ENCODE measurements around the gene NFIX.

- TF ChIP-seq, protein P1, sequence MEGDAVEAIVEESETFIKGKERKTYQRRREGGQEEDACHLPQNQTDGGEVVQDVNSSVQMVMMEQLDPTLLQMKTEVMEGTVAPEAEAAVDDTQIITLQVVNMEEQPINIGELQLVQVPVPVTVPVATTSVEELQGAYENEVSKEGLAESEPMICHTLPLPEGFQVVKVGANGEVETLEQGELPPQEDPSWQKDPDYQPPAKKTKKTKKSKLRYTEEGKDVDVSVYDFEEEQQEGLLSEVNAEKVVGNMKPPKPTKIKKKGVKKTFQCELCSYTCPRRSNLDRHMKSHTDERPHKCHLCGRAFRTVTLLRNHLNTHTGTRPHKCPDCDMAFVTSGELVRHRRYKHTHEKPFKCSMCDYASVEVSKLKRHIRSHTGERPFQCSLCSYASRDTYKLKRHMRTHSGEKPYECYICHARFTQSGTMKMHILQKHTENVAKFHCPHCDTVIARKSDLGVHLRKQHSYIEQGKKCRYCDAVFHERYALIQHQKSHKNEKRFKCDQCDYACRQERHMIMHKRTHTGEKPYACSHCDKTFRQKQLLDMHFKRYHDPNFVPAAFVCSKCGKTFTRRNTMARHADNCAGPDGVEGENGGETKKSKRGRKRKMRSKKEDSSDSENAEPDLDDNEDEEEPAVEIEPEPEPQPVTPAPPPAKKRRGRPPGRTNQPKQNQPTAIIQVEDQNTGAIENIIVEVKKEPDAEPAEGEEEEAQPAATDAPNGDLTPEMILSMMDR (conservative IDR thresholded peaks at IDR 0.05 in 1 of 2, IDR thresholded peaks at IDR 0.05 in 1 of 2; ENCODE audit: low read depth in 1 of 2, low read length in 2 of 2), result no peak
- TF ChIP-seq EZH2 (IDR thresholded peaks at IDR 0.05; ENCODE audit: low read length, missing control alignments), result no peak
These were observed 37.6 kb downstream of the NFIX start for GRCh38 chr19:13032837-13033236.
